GM21360 (cell line): Measurements from ENCODE around the gene KCNMA1.

Experiments
- ATAC-seq: cut with Tn5 transposase; IDR thresholded peaks from one replicate; pipeline ENCODE4 v1.9.1; 2021; ENCODE audit warnings: mild to moderate bottlenecking, moderate library complexity; ENCODE audit not compliant: unreplicated experiment

KCNMA1 gene

GRCh38 chr10:77016855-77017254, 620.8 kb downstream of the KCNMA1 start:
- no peak for ATAC-seq

DNA sequence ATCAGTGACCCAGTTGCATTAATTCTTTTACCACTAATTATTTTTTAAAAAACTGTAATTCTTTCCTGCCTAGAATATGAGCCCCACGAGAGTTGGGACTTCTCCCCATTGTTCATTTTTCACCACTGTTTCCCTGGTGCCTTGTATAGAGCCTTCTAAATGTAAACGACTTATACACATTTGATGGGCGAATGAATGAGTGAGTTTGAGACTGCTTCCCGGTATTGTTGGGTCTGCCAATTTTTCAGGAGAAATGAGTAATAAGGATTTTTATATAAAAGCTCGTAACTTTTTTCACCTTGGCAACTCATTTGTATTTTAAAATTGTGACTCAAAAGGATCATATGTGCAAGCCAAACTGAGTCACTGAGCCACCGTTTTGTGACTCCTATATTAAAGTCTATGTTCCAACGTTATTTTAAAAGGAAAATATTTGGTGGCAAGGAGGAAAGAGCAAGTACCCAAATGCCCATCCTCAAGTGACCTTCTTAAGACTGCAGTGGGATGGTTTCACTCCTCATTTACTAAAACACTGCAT, 621.3 kb downstream of the KCNMA1 start:
- ATAC-seq, result no peak

DNA sequence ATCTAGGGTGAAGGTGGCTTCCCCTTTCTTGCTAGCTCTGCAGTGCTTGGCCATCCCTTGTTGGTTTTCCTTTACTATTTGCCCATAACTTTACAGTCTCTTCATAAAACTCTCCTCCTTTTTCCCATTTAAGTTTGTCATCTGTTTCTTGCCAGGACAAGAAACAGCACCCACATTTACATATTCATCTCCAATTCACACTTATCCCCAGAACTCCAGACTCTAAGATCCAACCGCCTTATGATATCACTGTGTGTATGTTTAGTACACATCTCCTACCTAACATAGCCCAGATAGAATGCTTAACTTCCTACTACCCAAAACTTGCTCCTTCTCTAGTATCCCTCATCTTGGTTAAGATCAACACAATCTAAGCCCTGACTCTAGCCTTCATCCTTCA, 622.2 kb downstream of the KCNMA1 start:
- no peak for ATAC-seq

DNA sequence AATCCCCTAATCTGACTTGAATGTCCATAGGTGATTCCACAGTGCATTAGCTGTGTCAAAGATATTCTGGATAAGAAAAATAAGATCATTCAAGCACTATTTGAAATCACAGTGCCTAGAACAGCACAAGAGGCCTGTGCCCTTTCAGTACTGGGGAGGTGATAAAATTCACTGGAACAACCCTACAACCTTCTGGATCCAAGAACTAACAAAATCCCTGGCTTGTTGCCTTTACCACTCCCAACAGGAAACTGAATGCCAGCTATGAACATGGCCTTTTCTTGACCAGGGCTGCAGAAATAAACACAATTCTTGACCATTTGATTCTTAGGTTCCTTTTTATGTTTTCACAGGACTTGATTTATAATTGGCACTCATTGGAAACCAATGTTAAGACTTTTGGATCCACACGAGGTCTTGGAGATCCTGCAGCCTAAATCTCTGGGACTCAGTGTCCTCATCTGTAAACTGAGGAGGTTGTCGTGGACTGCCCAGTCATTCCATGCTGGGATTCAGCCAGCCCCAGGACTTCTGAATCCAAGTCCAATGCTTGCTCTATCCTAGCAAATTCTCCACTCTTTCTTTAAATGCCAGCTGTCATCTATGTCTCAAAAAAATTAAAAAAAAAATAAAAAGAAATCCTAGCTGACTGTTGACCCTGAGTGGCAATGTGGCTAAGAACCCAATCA, 624.7 kb downstream of the KCNMA1 start:
- no peak for ATAC-seq

DNA sequence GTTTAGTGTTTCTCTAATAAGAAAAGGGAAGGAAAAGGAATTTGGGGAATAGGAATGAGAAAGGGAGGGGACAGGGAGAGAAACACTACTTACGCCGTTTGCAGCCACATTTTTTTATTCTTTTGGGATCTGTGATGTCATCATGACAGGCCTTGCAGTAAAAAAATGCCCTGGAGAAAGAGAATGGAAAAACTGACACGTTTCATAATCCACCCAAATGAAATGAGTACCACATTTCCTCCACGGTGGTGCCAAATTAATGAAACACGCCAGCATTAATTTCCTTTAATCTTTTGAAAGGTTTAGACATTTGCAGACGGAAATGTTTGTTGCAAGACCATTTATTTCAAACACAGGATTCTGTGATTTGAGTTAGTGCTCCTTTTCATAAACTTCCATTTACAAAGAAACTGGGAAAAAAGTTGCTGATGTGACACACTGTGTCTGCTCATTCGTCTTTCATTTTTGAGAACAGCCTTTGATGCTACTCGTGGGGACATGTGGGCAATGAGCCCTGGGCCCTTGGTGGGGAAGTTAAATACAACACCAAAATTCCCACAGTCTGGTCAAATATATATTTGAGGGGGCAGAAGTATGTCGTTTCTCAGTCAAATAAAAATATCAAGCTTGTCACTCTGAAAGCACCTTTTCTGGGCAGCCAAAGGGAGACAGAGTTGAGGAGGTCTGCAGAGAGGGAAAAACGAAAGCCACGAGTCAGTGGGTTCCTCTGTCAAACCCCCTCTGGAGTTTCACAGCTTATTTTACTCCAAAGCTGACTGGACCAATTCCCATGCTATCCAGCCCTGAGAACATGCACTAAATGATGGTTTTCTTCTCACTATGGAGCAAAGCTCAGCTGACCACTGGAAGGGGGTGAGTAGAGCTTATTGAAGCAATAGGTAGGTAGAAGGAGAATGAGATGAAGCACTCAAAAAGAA, 625.5 kb downstream of the KCNMA1 start:
- ATAC-seq, result no peak

DNA sequence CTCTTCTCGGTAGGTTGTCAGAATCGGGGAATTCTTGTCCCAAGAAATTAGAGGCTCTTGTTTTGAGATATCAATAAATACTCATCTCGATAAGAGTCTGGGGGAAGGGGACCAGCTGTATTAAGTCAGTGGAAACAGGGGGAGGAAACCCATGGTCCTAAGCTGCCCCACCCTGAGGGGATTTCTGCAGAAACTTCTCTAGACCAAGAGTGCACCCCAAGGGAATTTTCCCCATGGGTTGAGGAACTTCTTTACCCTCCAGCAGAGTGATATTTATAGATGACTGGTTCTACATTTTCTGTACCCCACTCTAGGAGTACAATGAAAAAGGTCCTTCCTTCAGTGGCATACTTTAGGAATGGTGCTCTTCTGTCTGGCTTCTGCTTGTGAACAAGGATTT, 627.2 kb downstream of the KCNMA1 start:
- ATAC-seq, result no peak

DNA sequence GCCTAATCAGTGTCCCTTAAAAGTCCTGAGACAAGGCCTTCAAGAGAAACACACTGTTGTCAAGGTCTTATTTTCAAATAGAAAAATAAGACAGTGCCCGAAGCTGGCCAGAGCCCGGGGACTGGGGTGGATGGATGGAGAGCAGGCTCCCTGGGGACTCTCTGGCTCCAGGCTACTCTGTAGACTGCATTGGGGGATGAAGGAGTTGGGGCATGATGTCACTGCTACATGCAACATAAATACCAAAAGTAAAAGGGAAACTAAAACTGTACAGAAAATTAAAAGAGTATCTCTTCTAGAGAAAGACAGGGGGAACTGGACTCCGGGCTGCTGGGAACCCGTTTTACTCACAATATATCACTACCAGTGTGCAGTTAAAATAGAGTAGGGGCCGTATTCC, 629.8 kb downstream of the KCNMA1 start:
- ATAC-seq, result peak; percentile 73

DNA sequence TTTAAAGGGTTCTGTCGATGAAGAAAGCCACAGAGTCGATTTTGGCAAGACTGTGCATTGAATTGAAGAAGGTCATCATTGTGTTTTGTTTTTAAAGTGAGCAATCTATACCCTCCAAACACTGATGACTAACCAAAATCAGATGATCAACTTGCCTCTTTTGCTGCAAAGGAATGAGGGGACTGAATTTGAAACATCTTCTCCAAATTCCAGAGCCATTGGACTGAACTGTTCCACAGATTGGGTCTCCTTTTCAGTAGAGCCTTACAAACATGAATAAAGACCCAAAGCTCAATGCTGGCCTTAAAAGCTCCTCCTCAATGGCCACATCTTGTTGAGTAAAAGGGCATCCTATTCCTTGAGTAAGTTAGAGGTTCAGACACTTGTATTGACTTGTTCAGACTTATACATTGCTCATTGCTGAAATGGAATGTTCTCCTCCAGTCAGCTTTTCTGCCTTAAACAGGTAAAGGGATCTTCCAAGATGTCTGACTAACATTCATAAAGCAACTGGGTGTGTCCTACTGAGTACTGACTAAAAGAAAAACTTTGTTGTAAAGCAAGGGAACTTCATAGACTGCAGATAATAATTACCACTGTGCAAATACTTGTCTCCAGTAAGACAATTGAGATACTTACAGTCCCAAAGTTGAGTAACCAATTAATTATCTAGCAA, 630.6 kb downstream of the KCNMA1 start:
- ATAC-seq, result no peak

DNA sequence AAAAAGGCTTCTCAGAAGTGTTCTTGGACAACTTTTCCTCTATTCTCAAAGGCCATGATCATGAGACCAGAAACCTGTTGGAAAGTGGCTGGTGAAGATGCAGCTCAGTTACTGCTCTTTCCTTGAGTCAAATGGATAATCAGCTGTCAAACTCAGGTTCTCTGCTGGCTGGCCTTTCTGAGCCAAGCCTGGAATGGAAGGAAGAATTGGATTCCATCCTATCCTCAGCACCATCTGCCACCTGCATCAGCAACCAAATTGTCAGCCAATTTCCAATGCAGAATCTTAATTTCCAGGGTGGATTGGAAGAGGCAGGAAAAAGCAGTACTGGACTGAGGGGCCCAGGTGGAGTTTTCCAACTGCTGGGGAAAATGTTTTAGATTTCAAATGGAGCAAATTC, 631.7 kb downstream of the KCNMA1 start:
- ATAC-seq, result no peak

- no peak for ATAC-seq
Measured at GRCh38 chr10:77004917-77005564, 632.6 kb downstream of the KCNMA1 start.

DNA sequence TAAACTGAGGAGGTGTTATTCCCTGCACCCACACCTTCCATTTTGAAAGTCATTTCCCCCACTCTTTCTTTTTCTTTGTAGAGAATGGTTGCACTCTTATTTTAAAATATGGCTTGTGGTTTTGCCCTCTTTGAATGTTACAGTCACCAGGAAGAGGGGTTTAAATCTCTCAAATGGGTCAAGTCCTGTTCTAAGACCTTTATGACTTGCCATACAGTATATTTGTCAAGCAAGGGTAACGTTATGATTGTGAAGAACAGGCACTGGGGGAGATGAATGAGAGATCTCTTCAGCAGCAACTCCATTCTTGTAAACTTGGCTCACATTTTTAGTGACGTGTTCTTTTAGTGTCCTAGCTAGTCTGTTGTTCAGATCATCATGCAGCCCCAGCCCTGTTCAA, 634.7 kb downstream of the KCNMA1 start:
- ATAC-seq, result no peak

- no peak for ATAC-seq
Measured at GRCh38 chr10:77001206-77001605, 636.4 kb downstream of the KCNMA1 start.

GRCh38 chr10:76998451-76998850, 639.2 kb downstream of the KCNMA1 start:
- ATAC-seq, result no peak

GRCh38 chr10:76997631-76998030, 640.0 kb downstream of the KCNMA1 start:
- no peak for ATAC-seq

GRCh38 chr10:76995023-76995422, 642.6 kb downstream of the KCNMA1 start:
- no peak for ATAC-seq

GRCh38 chr10:76993213-76993612, 644.4 kb downstream of the KCNMA1 start:
- no peak for ATAC-seq

- ATAC-seq, result no peak
Measured at GRCh38 chr10:76992467-76992866, 645.1 kb downstream of the KCNMA1 start.

- ATAC-seq, result no peak
Measured at GRCh38 chr10:76991621-76992020, 646.0 kb downstream of the KCNMA1 start.

DNA sequence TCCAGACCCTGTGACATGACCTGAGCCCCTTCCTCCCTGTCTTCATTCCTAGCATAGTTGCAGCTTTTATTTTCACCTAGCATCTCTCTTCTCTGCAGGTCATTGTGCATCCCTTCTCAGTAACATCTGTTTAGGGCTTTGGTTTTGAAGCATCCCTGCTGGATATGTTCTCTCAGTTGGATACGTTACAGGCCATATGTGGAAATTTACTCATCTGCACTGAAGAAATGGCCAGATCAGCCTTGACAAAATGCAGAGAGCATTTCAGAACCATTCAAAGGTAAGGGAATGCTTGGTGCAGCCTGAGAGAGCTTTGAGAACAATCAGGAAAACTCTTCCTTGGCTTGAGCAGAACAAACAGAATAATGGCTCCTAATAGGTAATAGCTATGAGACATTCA, 647.0 kb downstream of the KCNMA1 start:
- no peak for ATAC-seq

DNA sequence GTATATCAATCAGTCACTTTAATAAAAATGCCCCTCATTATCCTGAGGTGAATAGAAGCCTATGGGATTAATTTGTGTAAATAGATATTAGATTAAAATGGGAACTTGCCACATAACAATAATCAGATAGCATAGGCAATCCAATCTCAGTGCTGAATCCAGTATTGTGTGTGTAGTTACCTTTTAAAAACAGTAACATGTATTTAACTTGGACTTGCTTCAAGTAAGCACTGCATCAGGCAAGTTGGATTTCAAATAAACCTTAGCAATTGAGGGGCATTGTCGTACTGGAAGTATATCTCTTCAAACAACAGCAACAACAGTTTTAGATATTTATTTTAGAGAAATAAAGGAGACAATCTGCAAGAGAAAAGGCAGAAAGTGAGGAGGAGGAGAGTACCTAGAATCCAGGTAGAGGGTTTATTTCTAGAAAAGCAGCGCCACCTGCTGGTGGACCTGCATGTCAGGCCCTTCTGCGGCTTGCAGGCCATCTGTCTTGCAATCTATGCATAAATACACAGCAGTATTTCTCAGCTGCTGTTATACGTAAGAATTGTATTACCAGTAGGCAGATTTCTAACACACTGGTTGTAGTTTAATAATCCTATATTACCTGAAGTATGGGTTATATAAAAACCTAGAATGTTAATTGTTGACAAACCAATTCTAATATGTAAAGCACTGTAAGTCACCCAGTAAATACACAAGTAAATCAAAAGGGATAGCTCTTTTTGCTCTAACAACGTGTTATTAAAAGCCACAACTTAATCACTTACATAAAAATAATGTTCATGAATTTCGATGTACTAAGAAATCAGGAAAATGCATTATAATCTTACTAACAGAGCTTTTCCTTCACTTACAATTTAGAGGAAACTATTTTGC, 652.8 kb downstream of the KCNMA1 start:
- ATAC-seq, result peak; percentile 75
